ENCODE results near the gene CNBP.
A peak's percentile ranks its signal among the peaks of the same experiment; 100 is the strongest.
"Not testable (repeated sequence)": the region's sequence is repeated elsewhere in the genome, so short reads cannot be mapped to it uniquely, and the experiment has no call there.

The CNBP gene

DNA sequence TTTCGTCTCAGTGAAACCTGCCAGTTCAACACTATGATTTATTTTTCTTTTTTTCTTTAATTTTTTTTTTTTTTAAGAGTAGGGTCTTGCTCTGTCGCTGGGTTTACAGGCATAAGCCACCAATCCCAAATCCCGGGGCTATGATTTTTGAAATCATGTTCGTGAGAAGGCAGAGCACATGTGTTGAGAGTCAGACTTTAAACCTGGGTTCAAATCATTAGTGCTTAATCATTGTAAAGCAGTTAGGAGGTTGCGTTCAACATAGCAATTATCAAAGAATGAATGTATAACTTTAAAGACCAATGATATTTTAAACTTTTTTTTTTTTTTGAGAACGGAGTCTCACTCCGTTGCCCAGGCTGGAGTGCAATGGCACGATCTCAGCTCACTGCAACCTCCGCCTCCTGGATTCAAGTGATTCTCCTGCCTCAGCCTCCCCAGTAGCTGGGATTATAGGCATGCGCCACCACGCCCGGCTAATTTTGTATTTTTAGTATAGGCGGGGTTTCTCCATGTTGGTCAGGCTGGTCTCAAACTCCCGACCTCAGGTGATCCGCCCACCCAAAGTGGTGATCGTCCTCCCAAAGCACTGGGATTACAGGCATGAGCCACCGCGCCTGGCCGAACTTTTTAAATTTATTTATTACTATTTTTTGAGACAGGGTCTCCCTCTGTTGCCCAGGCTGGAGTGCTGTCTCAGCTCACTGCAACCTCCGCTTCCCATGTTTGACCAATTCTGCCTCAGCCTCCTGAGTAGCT lies 1.3 kb upstream of the CNBP start:
- DNase-seq, result not testable (repeated sequence)

DNA sequence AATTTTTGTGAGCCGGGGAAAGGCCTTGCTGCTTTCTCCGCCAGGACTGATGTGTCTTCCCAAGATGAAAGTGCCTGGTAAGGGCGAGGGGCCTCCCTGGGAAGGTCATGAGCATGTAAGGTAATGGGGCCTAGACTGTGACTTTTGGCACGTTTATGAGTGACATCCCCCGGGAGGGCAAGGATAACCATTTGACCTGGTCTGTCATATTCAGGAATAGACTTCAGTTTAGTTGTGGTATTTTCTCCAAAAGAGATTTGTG lies 631 bp upstream of the CNBP start:
- no peak for DNase-seq

DNA sequence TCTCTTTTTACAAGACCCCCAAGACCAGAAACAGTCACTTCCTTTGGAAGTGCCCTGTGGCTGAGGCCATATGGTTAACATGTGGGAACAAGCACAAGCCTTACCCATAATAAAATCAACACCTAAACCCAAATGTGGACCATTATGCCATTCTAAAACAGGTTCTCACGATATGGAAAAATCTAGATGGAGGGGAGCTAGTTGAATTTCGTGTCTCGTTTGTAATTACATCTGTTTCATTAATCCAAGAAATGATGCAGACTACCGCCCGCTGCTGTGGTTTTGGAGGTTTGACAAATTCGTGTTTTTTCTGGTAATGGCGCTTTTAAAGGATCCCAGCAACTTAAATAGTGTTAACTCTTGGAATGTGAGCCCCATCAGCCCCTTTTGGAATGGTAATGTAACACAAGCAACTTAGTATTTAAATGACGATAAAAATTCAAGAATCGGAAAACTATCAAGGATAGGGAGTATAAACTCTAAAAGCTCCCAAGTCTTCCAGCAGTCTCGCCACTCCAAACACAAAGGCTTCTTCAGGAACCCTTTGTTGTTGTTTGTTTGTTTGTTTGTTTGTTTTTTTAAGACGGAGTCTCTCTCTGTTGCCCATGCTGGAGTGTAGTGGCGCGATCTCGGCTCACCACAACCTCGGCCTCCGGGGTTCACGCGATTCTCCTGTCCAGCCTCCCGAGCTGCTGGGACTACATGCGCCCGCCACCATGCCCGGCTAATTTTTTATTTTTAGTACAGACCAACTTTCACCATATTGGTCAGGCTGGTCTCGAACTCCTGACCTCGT lies 1.1 kb downstream of the CNBP start:
- DNase-seq, result no peak

DNA sequence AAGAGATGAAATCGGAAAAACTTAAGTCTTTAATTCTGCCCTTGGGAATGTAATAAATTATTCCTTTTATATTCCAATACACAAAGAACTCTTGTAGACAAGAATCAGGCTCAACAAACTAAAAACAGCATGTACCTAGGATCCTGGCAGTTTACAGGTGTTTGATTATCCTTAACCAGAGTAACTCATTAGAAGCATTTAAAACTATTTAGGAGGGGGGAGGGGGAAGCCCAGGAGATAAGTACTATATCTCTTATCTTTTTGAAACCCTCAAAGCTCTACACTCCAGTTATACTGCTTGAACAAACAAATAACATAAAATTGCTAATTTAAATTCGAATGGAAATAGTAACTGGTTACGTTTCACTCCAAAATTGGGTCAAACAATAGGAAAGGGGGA lies 1.9 kb downstream of the CNBP start:
- DNase-seq, result no peak

DNA sequence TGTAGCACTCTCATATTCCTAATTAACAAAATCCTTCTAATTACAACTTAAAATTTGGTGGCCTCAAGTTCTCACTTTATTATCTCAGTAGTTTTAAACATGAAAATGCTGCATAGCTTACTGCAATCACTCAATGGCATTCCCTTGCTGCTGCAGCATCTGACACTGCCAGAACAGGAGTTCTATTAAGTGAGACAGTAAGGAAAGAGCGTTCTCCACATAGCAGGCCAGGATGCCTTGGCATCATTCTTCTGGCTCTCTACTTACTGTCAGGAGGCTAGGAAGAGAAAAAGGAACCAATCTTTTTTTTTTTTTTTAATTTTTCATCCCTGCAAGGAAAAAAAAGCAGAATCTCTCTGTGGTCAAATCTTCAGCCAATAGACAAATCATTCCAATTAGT lies 3.2 kb downstream of the CNBP start:
- no peak for DNase-seq

DNA sequence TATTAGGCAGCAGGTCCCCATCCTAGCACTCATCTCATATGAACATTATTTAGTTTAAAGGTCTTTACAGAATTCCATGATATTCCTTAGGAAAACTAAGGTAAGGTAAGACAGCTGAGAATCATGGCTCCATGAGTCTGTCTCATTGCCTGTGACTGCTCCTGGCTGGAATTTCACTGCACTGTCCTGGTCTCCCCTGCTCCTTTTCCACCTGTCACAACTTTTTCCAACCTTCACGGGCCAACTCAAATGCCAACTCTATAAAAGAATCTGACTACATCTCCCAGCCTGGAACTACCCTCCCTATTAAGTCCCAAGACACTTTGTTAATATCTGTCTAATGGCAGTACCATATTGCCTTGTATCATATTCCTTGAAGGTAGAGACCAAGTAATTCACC lies 7.6 kb downstream of the CNBP start:
- DNase-seq, result no peak

DNA sequence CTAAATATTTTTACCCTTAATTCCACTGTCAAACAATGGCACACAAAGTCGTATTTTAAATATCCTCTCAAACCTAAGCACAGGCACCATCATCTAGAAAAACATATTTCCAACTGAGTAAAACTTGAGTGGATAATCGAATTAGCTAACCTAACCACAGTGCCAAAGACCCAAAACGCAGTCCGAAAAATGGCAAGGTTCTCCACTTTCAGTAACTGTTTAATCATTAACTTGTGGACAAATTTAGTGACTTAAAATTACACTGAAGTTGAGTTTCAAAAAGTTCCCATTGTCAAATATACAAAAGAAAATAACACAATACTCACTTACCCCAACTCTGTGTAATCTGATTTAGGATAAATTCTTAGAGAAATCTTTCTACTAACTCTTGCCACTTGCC lies 10.0 kb downstream of the CNBP start:
- no peak for DNase-seq

DNA sequence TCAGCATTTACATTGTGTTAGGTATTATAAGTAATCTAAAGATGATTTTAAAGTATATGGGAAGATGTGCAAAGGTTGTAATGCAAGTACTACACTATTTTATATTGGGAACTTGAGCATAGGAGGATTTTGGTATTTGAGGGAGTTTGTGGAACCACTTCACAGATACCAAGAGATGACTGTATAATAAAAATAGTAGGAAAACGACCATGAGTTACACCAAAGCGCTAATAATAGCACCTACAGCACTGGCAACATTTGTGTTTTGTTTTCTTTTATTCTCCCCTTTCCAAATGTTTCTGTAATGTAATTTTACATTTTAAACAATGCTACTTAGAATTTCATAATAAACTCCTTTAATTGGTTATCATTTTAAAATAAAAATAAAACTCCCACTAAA lies 10.5 kb downstream of the CNBP start:
- no peak for DNase-seq

DNA sequence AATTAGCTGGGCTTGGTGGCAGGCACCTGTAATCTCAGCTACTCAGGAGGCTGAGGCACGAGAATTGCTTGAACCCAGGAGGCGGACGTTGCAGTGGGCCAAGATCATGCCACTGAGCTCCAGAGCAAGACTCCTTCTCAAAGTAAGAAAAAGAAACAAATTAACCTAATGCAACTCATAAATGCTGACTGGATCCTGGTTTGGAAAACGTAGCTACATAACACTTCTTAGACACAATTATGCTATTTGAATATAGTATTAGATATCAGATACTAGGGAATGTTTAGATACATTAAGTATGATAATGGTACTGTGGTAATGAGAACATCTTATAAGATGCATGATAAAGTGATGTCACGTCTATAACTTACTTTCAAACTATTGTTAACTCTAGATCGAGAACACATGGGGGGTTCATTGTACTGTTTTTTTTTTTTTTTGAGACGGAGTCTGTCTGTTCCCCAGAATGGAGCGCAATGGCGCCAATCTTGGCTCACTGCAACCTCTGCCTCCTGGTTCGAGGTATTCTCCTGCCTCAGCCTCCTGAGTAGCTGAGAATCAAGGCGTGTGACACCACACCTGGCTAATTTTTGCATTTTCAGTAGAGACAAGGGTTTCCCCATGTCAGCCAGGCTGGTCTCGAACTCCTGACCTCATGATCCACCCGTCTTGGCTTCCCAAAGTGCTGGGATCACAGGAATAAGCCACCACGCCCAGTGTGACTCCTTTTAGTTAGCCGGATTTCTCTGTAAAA lies 16.9 kb downstream of the CNBP start:
- no peak for DNase-seq

DNA sequence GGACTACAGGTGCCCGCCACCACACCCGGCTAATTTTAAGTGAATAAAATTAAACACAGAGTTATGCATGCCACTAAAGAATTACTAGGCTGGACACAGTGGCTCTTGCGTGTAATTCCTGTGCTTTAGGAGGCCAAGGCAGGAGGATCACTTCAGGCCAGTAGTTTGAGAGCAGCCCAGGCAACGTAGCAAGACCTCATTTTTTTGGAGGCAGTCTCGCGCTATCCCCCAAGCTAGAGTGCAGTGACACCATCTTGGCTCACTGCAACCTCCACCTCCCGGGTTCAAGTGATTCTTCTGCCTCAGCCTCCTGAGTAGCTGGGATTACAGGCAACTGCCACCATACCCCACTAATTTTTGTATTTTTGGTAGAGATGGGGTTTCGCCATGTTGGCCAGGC lies 18.1 kb downstream of the CNBP start:
- DNase-seq, result not testable (repeated sequence)

DNA sequence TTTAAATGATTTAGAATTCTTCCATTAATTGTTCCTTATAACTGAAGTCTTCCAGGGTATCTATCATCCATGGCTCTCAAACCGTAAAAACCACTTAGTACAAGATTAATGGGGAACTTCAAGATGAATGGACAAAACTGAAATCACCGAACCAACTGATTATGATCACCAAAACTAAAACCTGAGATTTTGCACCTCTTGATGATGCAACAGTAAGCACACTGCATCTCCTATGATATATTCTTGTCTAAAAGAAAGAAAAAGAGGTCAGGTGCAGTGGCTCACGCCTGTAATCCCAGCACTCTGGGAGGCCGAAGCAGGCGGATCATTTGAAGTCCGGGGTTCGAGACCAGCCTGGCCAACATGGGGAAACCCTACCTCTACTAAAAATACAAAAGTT lies 19.2 kb downstream of the CNBP start:
- no peak for DNase-seq

DNA sequence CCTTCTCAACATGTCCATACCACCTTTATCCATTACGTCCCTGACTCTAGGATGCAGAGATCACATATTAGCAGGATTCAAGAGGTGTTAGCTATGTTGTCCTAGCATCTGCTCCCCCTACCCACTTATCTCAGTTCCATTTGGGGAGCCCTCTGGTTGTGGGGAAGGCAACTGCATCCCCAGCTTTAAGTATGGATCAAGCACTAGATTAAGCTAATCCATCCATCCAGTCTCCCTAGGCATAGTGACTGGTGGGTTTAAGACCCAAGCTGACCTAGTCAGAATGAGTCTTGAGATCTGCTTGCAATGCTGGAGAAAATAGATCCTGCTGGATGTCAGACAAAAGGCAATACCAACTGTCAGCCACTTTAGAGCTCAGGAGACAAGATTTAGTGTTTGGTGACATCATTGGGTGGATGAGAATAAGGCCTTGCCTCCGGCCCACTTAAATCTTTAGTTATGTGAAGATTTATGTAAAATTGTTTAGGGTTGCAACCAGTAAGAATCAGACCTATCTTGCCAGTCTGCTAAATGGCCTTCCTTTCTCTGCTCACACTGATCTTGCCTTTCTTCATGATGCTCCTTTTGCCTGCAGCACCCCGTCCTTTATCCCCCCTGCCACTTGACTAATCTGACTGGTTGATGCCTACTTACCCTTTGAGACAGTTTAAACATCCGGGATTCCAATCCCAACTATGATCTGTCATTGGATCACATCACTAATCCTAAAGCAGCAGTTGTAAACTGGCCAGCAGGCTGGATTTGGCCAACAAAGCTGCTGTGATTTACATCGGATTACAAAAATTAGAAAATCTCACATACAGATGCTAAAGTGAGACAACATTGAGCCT lies 20.7 kb downstream of the CNBP start:
- no peak for DNase-seq

DNA sequence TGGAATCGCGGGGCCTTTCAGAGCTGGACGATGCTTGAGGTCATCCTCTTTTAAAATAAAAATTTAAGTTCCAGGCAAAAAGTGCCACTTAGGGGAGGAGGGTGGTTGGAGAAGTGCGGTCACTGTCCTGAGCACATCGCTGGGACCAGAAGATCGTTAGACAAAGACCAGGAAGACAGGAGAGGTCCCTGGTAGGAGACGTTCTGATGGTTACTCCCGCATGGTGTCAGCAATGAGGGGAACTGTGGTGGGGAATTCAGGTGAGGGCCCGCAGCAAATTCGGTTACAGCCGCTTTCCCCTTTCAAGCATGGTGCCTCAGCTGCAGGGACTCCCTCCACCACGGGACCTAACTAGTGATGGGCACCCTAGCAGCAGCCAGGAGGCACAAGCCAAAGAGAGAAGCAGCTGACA lies 21.8 kb downstream of the CNBP start:
- no peak for DNase-seq

DNA sequence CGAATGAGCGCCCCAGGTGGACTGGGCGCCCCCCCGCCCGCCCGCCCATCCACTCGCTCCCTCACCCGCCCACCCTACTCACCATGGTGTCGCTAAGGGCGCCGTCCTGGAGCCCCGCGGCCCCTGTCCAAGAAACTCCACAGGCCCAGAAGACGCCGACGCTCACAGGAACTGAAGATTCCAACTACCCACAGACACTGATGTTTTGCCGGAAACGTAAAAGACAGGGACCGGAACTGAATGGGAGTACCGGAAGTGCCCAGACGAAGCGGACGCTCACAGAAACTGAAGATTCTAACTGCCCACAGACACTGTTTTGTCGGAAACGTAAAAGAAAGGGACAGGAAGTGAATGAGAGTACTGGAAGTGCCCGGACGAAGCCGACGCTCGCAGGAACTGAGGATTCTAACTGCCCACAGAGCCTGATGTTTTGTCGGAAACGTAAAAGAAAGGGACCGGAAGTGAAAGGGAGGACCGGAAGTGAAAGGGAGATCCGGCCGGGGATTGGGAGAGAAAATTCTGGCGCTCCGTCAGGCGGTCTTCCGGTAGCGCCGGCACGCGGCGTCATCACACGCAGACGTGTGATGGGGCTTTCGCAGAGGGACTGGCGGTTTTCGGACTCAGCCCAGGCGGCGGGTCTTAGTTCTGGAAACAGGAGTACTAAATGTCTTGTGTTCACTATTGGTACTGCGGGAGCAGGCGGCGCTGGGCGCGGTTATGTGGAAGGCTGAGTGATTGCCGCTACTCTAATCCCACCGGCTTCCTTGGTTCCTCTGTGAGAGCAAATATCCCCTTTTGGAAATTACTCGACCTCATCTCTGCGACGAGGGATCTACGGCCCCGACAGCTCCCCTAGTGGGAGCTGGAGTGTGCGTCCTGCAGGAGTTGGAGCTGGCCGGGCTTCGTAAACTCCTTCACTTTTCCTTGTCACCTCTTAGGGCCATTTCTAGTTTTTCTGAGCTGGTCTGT lies 22.5 kb downstream of the CNBP start, which contains the start of gene ISY1:
TSS of gene ISY1 (minus strand) at position 173 of the 969 bp plus-strand sequence. CDS start at position 85, 88 bp downstream.
- peak; percentile 99 for DNase-seq

DNA sequence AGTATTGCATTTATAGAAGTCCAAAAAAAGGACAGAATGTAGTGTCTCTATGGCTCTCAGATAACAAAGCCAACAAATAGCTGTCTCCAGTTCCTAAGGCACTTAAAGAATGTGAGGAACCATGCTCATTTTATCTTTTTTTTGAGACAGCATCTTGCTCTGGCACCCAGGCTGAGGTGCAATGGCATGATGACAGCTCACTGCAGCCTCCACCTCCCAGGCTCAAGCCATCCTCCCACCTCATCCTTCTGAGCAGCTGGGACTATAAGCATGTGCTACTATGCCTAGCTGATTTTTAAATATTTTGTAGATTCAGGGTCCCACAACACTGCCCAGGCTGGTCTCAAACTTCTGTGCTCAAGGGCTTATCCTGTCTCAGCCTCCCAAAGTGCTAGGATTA lies 38.9 kb downstream of the CNBP start:
- DNase-seq, result no peak

DNA sequence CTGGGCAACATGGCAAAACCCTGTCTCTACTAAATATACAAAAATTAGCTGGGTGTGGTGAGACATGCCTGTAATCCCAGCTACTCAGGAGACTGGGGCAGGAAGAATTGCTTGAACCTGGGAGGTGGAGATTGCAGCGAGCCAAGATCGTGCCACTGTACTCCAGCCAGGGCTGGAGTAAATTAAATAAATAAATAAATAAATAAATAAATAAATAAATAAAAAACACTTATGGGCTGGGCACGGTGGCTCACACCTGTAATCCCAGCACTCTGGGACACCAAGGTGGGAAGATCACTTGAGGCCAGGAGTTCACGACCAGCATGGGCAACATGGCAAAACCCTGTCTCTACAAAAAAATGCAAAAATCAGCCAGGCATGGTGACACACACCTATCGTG lies 42.7 kb downstream of the CNBP start:
- DNase-seq, result not testable (repeated sequence)

DNA sequence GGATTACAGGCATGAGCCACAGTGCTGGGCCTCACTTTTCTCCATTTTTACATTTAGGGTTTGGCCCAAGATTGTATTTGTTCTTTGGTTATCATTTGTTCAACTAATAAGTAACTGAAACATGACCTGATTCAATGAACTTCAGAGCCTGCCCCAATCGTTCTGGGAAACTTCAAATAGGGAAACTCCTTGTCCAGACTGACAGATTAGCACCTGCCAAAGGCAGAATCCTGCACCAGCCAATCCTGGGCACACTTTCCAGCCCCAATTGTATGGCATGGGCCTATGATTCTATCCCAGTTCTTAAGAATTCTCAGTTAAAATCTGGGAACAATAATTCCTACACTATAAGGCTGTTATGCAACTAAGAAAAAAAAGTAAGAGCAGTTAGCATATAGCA lies 43.8 kb downstream of the CNBP start:
- DNase-seq, result no peak

DNA sequence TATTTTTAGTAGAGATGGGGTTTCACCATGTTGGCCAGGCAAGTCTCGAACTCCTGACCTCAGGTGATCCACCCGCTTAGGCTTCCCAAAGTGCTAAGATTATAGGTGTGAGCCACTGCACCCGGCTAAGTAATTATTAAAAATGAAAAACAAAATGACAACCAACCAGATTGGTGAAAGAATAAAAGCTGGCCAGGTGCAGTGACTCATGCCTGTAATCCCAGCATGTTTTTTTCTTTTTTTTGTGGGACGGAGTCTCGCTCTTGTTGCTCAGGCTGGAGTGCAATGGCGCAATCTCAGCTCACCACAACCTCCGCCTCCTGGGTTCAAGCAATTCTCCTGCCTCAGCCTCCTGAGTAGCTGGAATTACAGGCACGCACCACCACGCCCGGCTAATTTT lies 47.4 kb downstream of the CNBP start:
- not testable (repeated sequence) for DNase-seq

DNA sequence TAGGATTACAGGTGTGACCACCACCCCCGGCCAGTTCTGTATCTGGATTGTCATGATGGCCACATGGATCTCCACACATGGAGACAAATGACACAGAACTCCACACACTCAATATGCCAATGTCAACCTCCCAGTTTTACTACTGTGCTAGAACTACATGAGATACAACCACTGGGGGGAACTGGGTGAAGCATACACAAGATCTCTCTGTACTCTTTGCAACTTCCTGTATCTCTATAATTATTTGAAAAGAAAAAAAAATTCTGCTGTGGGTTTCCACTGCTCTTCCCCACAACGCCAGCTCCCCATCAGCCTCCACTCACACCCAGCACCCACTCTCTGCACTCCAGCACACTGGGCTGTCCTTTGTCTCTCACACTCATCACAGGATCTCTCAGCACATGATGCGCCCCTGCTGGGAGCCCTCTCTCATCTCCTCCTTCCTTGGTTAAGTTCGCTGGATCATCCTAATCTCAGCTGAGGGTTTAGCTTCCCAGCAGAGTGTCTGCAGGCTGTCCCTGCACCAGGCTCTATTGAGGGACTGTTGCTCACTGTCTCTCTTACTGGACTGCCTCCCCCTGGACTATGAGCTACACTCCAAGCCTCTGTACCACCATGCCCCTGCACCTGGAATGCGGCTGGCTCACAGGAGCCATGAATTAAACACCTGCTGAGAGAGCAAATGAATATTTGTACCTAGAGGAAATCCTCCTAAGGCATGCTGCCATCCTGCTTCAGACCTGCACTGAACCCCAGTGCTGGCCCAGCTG lies 51.4 kb downstream of the CNBP start:
- DNase-seq, result no peak

DNA sequence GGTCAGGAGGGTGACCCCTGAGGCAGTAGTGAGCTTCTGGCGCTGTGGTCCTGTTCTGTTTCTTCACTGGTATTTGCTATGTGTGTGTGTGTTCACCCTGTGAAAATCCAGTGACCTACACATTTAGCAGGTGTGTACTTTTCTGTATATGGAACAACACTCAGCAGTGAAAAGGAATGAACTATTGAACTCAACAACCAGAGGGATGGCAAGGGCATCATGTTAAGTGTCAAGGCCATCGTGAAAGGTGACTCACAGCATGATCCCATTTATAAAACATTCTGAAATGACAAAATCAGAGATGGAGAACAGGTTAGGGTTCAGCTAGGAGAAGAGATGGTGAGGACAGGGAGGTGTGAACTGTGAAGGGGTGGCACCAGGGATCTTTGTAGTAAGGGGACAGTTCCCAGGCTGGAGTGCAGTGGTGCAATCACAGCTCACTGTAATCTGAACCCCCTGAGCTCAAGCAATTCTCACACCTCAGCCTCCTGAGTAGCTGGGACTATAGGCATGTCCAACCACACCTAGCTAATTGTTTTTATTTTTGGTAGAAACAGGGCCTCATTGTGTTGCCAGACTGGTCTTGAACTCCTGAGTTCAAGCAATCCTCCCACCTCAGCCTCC lies 52.1 kb downstream of the CNBP start:
- DNase-seq, result no peak
